H9 (cell line): ENCODE measurements around the gene DNAJC24. TPM values are rescaled to one million over a fixed set of nuclear protein-coding genes. Genes with fewer than 3 reads are reported as not detected.

Experiments used
- DNase-seq: peaks from one replicate; pipeline ENCODE4 v3.0.0-alpha.2; 2017
- H2AFZ ChIP-seq: one replicate; pipeline ENCODE4 v1.6.1; 2013; ENCODE audit warnings: mild to moderate bottlenecking, low read length, control low read depth, moderate library complexity
- H2AK5ac ChIP-seq: 2 replicates; pipeline ENCODE4 v1.6.1; 2013; ENCODE audit warnings: low read length, control low read depth, mixed read lengths; ENCODE audit not compliant: insufficient read length
- H2BK120ac ChIP-seq: one replicate; pipeline ENCODE4 v1.6.1; 2013; ENCODE audit warnings: low read depth, mild to moderate bottlenecking, low read length, control low read depth, inconsistent platforms; ENCODE audit not compliant: poor library complexity, severe bottlenecking
- H2BK12ac ChIP-seq: 2 replicates; pipeline ENCODE4 v1.6.1; 2013; ENCODE audit warnings: low read length, control low read depth, mixed read lengths, low read depth; ENCODE audit not compliant: insufficient read length
- H2BK15ac ChIP-seq: 2 replicates; pipeline ENCODE4 v1.6.1; 2013; ENCODE audit warnings: low read depth, low read length, control low read depth
- H2BK20ac ChIP-seq: one replicate; pipeline ENCODE4 v1.6.1; 2013; ENCODE audit warnings: low read depth, mild to moderate bottlenecking, low read length, control low read depth, inconsistent platforms; ENCODE audit not compliant: poor library complexity, severe bottlenecking
- H2BK5ac ChIP-seq: 2 replicates; pipeline ENCODE4 v1.6.1; 2013; ENCODE audit warnings: low read length, control low read depth, mixed read lengths; ENCODE audit not compliant: insufficient read length
- H3K14ac ChIP-seq: 2 replicates; pipeline ENCODE4 v1.6.1; 2013; ENCODE audit warnings: low read length, control low read depth; ENCODE audit not compliant: insufficient read depth
- H3K18ac ChIP-seq: 2 replicates; pipeline ENCODE4 v1.6.1; 2013; ENCODE audit warnings: low read depth, mild to moderate bottlenecking, mixed read lengths, low read length, control low read depth; ENCODE audit not compliant: insufficient read length
- H3K23ac ChIP-seq: 2 replicates; pipeline ENCODE4 v1.6.1; 2013; ENCODE audit warnings: low read length, control low read depth, mixed read lengths, low read depth; ENCODE audit not compliant: insufficient read length
- H3K23me2 ChIP-seq: 2 replicates; pipeline ENCODE4 v1.6.1; 2013; ENCODE audit warnings: low read depth, mild to moderate bottlenecking, mixed read lengths, low read length, control low read depth; ENCODE audit not compliant: insufficient read length, poor library complexity, severe bottlenecking
- H3K27ac ChIP-seq: 2 replicates; pipeline ENCODE4 v1.5.1; 2013; ENCODE audit warnings: low read length, control low read depth, mixed read lengths, low read depth; ENCODE audit not compliant: insufficient read length
- H3K27me3 ChIP-seq: 2 replicates; pipeline ENCODE4 v1.6.1; 2013; ENCODE audit warnings: low read length, control low read depth, inconsistent platforms; ENCODE audit not compliant: insufficient read depth
- H3K4ac ChIP-seq: 2 replicates; pipeline ENCODE4 v1.6.1; 2013; ENCODE audit warnings: low read depth, mild to moderate bottlenecking, control low read depth, inconsistent platforms, low read length, moderate library complexity
- H3K4me1 ChIP-seq: 2 replicates; pipeline ENCODE4 v1.6.1; 2013; ENCODE audit warnings: low read length, control low read depth, inconsistent platforms; ENCODE audit not compliant: insufficient read depth
- H3K4me2 ChIP-seq: 2 replicates; pipeline ENCODE4 v1.6.1; 2013; ENCODE audit warnings: low read length, control low read depth, mixed read lengths; ENCODE audit not compliant: insufficient read length, insufficient read depth
- H3K56ac ChIP-seq: 2 replicates; pipeline ENCODE4 v1.6.1; 2013; ENCODE audit warnings: low read depth, mild to moderate bottlenecking, mixed read lengths, low read length, control low read depth; ENCODE audit not compliant: insufficient read length
- H3K79me1 ChIP-seq: 2 replicates; pipeline ENCODE4 v1.6.1; 2013; ENCODE audit warnings: low read depth, mild to moderate bottlenecking, moderate library complexity, low read length, control low read depth, inconsistent platforms; ENCODE audit not compliant: insufficient read depth, poor library complexity, severe bottlenecking
- H3K79me2 ChIP-seq: 2 replicates; pipeline ENCODE4 v1.6.1; 2013; ENCODE audit warnings: low read length, control low read depth, inconsistent platforms; ENCODE audit not compliant: insufficient read depth
- H3K9ac ChIP-seq: 2 replicates; pipeline ENCODE4 v1.6.1; 2013; ENCODE audit warnings: low read length, control low read depth, mixed read lengths; ENCODE audit not compliant: insufficient read length; ENCODE audit errors: extremely low read depth
- H3K9me3 ChIP-seq: one replicate; pipeline ENCODE4 v1.6.1; 2013; ENCODE audit warnings: low read depth, low read length, inconsistent platforms; ENCODE audit not compliant: control insufficient read depth
- H3T11ph ChIP-seq: one replicate; pipeline ENCODE4 v1.6.1; 2013; ENCODE audit warnings: mild to moderate bottlenecking, low read length, control low read depth, inconsistent platforms
- H4K20me1 ChIP-seq: one replicate; pipeline ENCODE4 v1.6.1; 2013; ENCODE audit not compliant: control insufficient read depth, insufficient read length, insufficient read depth
- H4K5ac ChIP-seq: 2 replicates; pipeline ENCODE4 v1.6.1; 2013; ENCODE audit warnings: low read depth, mild to moderate bottlenecking, mixed read lengths, low read length, control low read depth; ENCODE audit not compliant: insufficient read length
- H4K8ac ChIP-seq: replicated peaks from 2 replicates; pipeline ENCODE4 v1.6.1; 2013; ENCODE audit warnings: low read length, control low read depth, mixed read lengths, low read depth; ENCODE audit not compliant: insufficient read length
- H4K91ac ChIP-seq: 2 replicates; pipeline ENCODE4 v1.6.1; 2013; ENCODE audit warnings: low read depth, mild to moderate bottlenecking, moderate library complexity, mixed read lengths, low read length, control low read depth; ENCODE audit not compliant: insufficient read length
- H3K27ac Mint-ChIP-seq, 3 experiments: 2 replicates in 2 of 3; 3 replicates in 1 of 3; pipeline ENCODE4 v1.8.0; 2020 to 2021; ENCODE audit warnings: mixed read lengths in 3 of 3, mild to moderate bottlenecking in 1 of 3, moderate library complexity in 1 of 3
- H3K27me3 Mint-ChIP-seq: 2 replicates; pipeline ENCODE4 v1.8.0; 2021; ENCODE audit warnings: low read depth, mild to moderate bottlenecking, moderate library complexity, mixed read lengths
- H3K36me3 Mint-ChIP-seq, 3 experiments: 2 replicates in 2 of 3; 3 replicates in 1 of 3; pipeline ENCODE4 v1.8.0; 2020 to 2021; ENCODE audit warnings: low read depth in 3 of 3, mixed read lengths in 3 of 3; ENCODE audit not compliant: insufficient read depth in 1 of 3
- H3K4me1 Mint-ChIP-seq, 2 experiments: 2 replicates each; pipeline ENCODE4 v1.8.0; 2020; ENCODE audit warnings: mixed read lengths in 2 of 2
- H3K4me3 Mint-ChIP-seq, 2 experiments: 2 replicates in 1 of 2; 3 replicates in 1 of 2; pipeline ENCODE4 v1.8.0; 2020 to 2021; ENCODE audit warnings: mild to moderate bottlenecking in 2 of 2, mixed read lengths in 2 of 2, moderate library complexity in 1 of 2
- H3K9me3 Mint-ChIP-seq, 2 experiments: 2 replicates in 1 of 2; 3 replicates in 1 of 2; pipeline ENCODE4 v1.8.0; 2020; ENCODE audit warnings: mild to moderate bottlenecking in 2 of 2, mixed read lengths in 2 of 2, moderate library complexity in 1 of 2
- WGBS: extraction: QIAGEN DNeasy Blood & Tissue Kit; methylation state at CpG from one replicate; pipeline ENCODE4 v1.1.7; 2013; ENCODE audit warnings: missing lambda C conversion rate, low lambda C conversion rate, mixed read lengths; ENCODE audit not compliant: insufficient read length; ENCODE audit errors: extremely low coverage; 5-methylcytosine and 5-hydroxymethylcytosine counted together
- total RNA-seq: library from RNA; stranded (reverse); gene quantifications from 2 replicates; pipeline ENCODE4 v1.2.1, GENCODE V29; 2021
- TF ChIP-seq, protein P1 (sequence below): fragments of 200-600 bp; sonication (generic); conservative IDR thresholded peaks from 3 replicates; pipeline ENCODE4 v1.8.0; 2021; ENCODE audit warnings: antibody characterized with exemption, mild to moderate bottlenecking

The DNAJC24 gene
- total RNA-seq, 1 experiment from 2014 or later, result 16.7 TPM

DNA sequence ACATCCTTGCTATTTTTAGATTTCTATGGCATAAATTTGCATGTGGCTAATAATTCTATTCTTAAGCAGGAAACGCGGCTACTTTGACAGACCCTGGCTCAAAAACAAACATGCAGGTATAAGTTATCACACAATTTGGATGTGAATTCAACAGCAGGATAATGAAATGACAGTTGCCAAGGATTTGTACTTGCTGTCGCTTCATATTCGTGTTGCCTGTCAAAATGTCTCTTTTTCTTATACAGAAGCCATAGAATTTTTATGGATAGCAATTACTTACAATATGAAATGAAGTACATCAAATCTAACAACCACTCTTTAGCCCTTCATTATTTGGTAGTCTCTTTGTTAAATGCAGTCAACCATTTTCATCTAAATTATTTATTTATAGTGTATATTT is 46.5 kb upstream of the DNAJC24 start:
- H2BK12ac ChIP-seq, result no peak overlapping the region
- no peak overlapping the region for H3K14ac ChIP-seq
- no peaks in the 10 kb centered on the region for H3K9me3 ChIP-seq
- Mint-ChIP-seq H3K27me3 (no peaks in the 10 kb centered on the region), H3K36me3 (peaks cover 0 to 13% (median 2%) of the 10 kb centered on the region in 3 experiments; a peak in 3 of 7 replicates), H3K4me3 (no peak overlapping the region), H3K27ac (no peak overlapping the region), H3K9me3 (peaks cover 0 to 8% of the 10 kb centered on the region in 2 experiments; a peak in 2 of 5 replicates), H3K4me1 (peaks cover 3 to 4% of the 10 kb centered on the region in 2 experiments; a peak in 2 of 4 replicates)
- no CpG with 5 or more reads among the region's 4 CpGs for WGBS
- no peak overlapping the region for H4K5ac ChIP-seq
- no peaks in the 10 kb centered on the region for H3K79me1 ChIP-seq
- no peaks in the 10 kb centered on the region for H4K20me1 ChIP-seq
- H3T11ph ChIP-seq, result no peak overlapping the region
- no peaks in the 10 kb centered on the region for H3K79me2 ChIP-seq
- H3K18ac ChIP-seq, result no peak overlapping the region
- no peak overlapping the region for H3K4me2 ChIP-seq
- no peaks in the 10 kb centered on the region for H3K23me2 ChIP-seq
- H4K91ac ChIP-seq, result no peak overlapping the region
- H3K27me3 ChIP-seq, result no peaks in the 10 kb centered on the region
- H2AK5ac ChIP-seq, result no peak overlapping the region
- no peak overlapping the region for H4K8ac ChIP-seq
- H3K27ac ChIP-seq, result no peak overlapping the region
- H2AFZ ChIP-seq, result no peak overlapping the region
- no peak overlapping the region for H3K9ac ChIP-seq
- H3K4ac ChIP-seq, result no peak overlapping the region
- DNase-seq, result no peak
- H2BK20ac ChIP-seq, result no peak overlapping the region
- H3K23ac ChIP-seq, result no peak overlapping the region
- no peak overlapping the region for H3K56ac ChIP-seq
- H2BK120ac ChIP-seq, result no peak overlapping the region
- H2BK15ac ChIP-seq, result no peak overlapping the region
- TF ChIP-seq, protein P1, sequence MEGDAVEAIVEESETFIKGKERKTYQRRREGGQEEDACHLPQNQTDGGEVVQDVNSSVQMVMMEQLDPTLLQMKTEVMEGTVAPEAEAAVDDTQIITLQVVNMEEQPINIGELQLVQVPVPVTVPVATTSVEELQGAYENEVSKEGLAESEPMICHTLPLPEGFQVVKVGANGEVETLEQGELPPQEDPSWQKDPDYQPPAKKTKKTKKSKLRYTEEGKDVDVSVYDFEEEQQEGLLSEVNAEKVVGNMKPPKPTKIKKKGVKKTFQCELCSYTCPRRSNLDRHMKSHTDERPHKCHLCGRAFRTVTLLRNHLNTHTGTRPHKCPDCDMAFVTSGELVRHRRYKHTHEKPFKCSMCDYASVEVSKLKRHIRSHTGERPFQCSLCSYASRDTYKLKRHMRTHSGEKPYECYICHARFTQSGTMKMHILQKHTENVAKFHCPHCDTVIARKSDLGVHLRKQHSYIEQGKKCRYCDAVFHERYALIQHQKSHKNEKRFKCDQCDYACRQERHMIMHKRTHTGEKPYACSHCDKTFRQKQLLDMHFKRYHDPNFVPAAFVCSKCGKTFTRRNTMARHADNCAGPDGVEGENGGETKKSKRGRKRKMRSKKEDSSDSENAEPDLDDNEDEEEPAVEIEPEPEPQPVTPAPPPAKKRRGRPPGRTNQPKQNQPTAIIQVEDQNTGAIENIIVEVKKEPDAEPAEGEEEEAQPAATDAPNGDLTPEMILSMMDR, result no peak
- no peak overlapping the region for H2BK5ac ChIP-seq
- H3K4me1 ChIP-seq, result no peaks in the 10 kb centered on the region
